Hepatocyte (in vitro differentiated cells): ENCODE data around the gene NKPD1.

Experiments
- CTCF ChIP-seq: fragments of 200-600 bp; sonication (generic); IDR thresholded peaks from 2 replicates; pipeline ENCODE4 v1.5.1; 2016; ENCODE audit warnings: antibody characterized with exemption, mild to moderate bottlenecking; ENCODE audit not compliant: poor library complexity
- EZH2 ChIP-seq: fragments of 200-600 bp; sonication (generic); IDR thresholded peaks from 2 replicates; pipeline ENCODE4 v1.6.1; 2016; ENCODE audit warnings: antibody characterized with exemption, mild to moderate bottlenecking, borderline replicate concordance

- no peak for TF ChIP-seq CTCF
- no peak for TF ChIP-seq EZH2
These were observed 48.5 kb downstream of the NKPD1 start for GRCh38 chr19:45112111-45112827.
